GM19452 (cell line): ENCODE data around the gene CYTH3.
"Not testable (repeated sequence)": the region's sequence is repeated elsewhere in the genome, so short reads cannot be mapped to it uniquely, and the experiment has no call there.

Source experiments
- ATAC-seq: cut with Tn5 transposase; IDR thresholded peaks from one replicate; pipeline ENCODE4 v1.9.1; 2021; ENCODE audit not compliant: unreplicated experiment

Gene CYTH3

GRCh38 chr7:6283391-6284054 lies 11.1 kb upstream of the CYTH3 start:
- not testable (repeated sequence) for ATAC-seq

- ATAC-seq = no peak
Observed at GRCh38 chr7:6279937-6280336, 7.5 kb upstream of the CYTH3 start.

GRCh38 chr7:6279341-6279740 lies 6.9 kb upstream of the CYTH3 start:
- ATAC-seq = no peak

- no peak for ATAC-seq
Observed at GRCh38 chr7:6278749-6279310, 6.4 kb upstream of the CYTH3 start.

- no peak for ATAC-seq
Observed at GRCh38 chr7:6277476-6277875, 5.1 kb upstream of the CYTH3 start.

GRCh38 chr7:6276911-6277408 lies 4.5 kb upstream of the CYTH3 start:
- no peak for ATAC-seq

GRCh38 chr7:6274743-6275142 lies 2.3 kb upstream of the CYTH3 start:
- no peak for ATAC-seq

- ATAC-seq = no peak
Observed at GRCh38 chr7:6273917-6274630, 1.6 kb upstream of the CYTH3 start.

- ATAC-seq = no peak
Observed at GRCh38 chr7:6273380-6273837, 985 bp upstream of the CYTH3 start.

- peak; percentile 18 for ATAC-seq
Observed at GRCh38 chr7:6271694-6272440, 557 bp downstream of the CYTH3 start.

- no peak for ATAC-seq
Observed at GRCh38 chr7:6271060-6271658, 1.3 kb downstream of the CYTH3 start.

GRCh38 chr7:6269527-6269926 lies 2.9 kb downstream of the CYTH3 start:
- no peak for ATAC-seq

GRCh38 chr7:6268907-6269306 lies 3.5 kb downstream of the CYTH3 start:
- no peak for ATAC-seq

GRCh38 chr7:6268023-6268900 lies 4.2 kb downstream of the CYTH3 start:
- no peak for ATAC-seq

GRCh38 chr7:6266699-6267098 lies 5.7 kb downstream of the CYTH3 start:
- ATAC-seq = no peak

GRCh38 chr7:6262221-6262620 lies 10.2 kb downstream of the CYTH3 start:
- ATAC-seq = no peak

GRCh38 chr7:6261699-6262098 lies 10.7 kb downstream of the CYTH3 start:
- no peak for ATAC-seq

GRCh38 chr7:6260291-6261187 lies 11.9 kb downstream of the CYTH3 start:
- ATAC-seq = no peak

- no peak for ATAC-seq
Observed at GRCh38 chr7:6259257-6259656, 13.2 kb downstream of the CYTH3 start.
